ENCODE data around the gene DAGLA.
"Not testable (repeated sequence)": the region's sequence is repeated elsewhere in the genome, so short reads cannot be mapped to it uniquely, and the experiment has no call there.

DAGLA gene

DNA sequence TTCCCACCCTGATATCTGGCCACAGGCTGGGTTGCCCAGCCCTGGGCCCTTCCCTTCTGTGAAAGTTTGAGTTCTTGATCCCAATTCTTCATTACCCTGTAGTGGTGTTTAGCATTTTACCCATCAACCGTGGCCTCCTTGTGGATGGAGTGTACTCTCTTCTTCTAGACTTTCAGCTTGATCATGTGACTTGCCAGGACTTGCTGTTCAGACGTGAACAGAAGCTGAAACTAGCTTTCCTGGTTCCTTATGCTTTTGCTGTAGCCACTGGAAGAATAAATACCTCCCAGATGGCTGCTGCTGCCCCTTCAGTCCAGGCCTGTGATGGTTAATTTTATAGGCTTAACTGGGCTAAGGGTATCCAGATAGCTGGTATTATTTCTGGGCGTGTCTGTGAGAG lies 32.7 kb upstream of the DAGLA start:
- H3K27me3 ChIP-seq (ENCODE audit: control insufficient read depth in 2 of 2, insufficient read depth in 2 of 2, low read length in 2 of 2) = no peaks in the 10 kb centered on the region
- H3K4me1 ChIP-seq (ENCODE audit: control insufficient read depth in 2 of 2, insufficient read depth in 2 of 2, low read length in 2 of 2) = peaks cover 11 to 25% of the 10 kb centered on the region in 2 donors
- no peaks in the 10 kb centered on the region for H3K36me3 ChIP-seq (ENCODE audit: control insufficient read depth in 2 of 2, insufficient read depth in 2 of 2, low read length in 2 of 2)
- no peaks in the 10 kb centered on the region for H3K9me3 ChIP-seq (ENCODE audit: control insufficient read depth in 2 of 2, low read length in 2 of 2)
- no peak overlapping the region for H3K9ac ChIP-seq (ENCODE audit: low read depth in 1 of 2, low read length in 2 of 2)
- no peak overlapping the region for H3K27ac ChIP-seq (ENCODE audit: low read depth in 2 of 2, low read length in 2 of 2)
- H3K4me3 ChIP-seq (ENCODE audit: low read length in 2 of 2) = no peak overlapping the region

DNA sequence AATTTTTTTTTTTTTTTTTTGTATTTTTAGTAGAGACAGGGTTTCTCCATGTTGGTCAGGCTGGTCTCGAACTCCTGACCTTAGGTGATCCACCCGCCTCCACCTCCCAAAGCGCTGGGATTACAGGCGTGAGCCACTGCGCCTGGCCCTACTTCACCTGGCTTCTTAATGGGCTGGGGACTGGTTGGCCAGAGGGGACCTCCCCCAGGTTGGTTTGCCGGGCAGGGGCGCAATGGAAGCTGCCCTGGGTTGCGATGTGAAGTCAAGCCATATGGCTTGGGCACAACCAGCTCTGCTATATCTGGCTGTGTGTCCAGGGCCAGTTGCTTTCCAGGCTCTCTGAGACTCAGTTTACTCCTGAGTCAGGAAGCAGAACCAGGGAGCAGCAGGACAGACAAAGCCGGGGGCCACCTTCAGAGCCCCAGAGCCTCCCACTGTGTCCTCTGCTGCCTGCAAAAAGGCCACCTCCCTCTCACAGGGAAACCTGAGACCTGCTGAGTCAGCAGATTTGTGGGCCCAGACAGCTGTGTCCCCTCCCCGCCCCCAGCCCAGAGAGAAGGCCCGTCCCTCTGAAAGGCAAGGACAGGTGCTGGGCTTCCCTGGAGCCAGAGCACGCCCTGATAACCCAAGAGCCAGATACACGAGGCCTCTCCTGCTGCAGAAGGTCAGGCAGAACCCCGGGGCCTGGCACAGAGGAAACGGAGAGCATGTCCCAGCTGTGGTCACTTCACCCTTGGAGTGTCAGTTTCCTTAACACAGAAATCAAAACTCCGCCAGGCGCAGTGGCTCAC lies 29.2 kb upstream of the DAGLA start:
- Histone ChIP-seq H3K27me3 (ENCODE audit: control insufficient read depth in 2 of 2, insufficient read depth in 2 of 2, low read length in 2 of 2) (no peaks in the 10 kb centered on the region), H3K4me1 (ENCODE audit: control insufficient read depth in 2 of 2, insufficient read depth in 2 of 2, low read length in 2 of 2) (peaks cover 27 to 43% of the 10 kb centered on the region in 2 donors), H3K9me3 (ENCODE audit: control insufficient read depth in 2 of 2, low read length in 2 of 2) (no peaks in the 10 kb centered on the region), H3K27ac (ENCODE audit: low read depth in 2 of 2, low read length in 2 of 2) (peak overlapping the region; percentile 90), H3K9ac (ENCODE audit: low read depth in 1 of 2, low read length in 2 of 2) (peak overlapping the region in 1 of 2 donors; percentile 43), H3K36me3 (ENCODE audit: control insufficient read depth in 2 of 2, insufficient read depth in 2 of 2, low read length in 2 of 2) (no peaks in the 10 kb centered on the region), H3K4me3 (ENCODE audit: low read length in 2 of 2) (no peak overlapping the region)

DNA sequence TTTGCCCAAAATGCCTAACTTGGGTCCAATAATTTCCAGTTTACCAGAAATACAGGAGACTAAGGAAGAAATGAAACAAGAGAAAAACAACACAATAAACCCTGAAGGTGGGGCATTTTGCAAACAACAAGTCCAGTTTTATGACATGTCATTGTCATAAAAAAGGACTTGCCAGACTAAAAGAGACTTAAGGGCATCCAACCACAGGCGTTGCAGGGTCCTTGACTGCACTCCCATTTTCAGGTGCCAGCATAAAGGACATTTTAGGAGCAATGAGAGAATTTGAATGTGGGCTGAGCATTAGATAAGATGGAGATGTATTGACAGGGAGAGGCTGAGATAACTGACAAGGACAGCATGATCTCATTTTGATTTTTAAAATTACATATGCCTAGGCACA lies 28.1 kb upstream of the DAGLA start:
- Histone ChIP-seq H3K9me3 (ENCODE audit: control insufficient read depth in 2 of 2, low read length in 2 of 2) (no peaks in the 10 kb centered on the region), H3K36me3 (ENCODE audit: control insufficient read depth in 2 of 2, insufficient read depth in 2 of 2, low read length in 2 of 2) (no peaks in the 10 kb centered on the region), H3K4me3 (ENCODE audit: low read length in 2 of 2) (peak overlapping the region in 1 of 2 donors; percentile 35), H3K4me1 (ENCODE audit: control insufficient read depth in 2 of 2, insufficient read depth in 2 of 2, low read length in 2 of 2) (peaks cover 27 to 43% of the 10 kb centered on the region in 2 donors), H3K27ac (ENCODE audit: low read depth in 2 of 2, low read length in 2 of 2) (peak overlapping the region; percentile 90), H3K27me3 (ENCODE audit: control insufficient read depth in 2 of 2, insufficient read depth in 2 of 2, low read length in 2 of 2) (no peaks in the 10 kb centered on the region), H3K9ac (ENCODE audit: low read depth in 1 of 2, low read length in 2 of 2) (peak overlapping the region in 1 of 2 donors; percentile 57)

DNA sequence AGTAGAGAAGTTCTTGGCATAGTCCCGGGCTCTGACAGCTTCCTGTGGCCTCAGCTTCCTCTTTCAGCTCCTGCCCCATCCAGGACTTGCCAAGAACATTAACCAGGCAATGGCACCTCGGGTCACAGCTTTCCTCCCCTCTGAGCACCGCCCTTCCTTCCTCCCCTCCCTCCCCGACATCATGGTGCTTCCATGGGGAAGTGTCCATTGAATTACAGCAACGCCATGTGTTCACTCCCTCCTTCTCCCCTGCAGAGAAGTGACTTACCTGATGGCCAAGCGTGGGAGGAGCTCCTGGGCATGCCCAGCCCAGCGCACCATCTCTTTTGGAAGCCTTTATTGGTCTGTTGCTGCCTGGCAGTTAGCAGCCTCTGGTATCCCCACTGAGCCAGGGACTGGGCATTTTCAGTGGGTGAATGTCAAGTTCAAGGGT lies 25.8 kb upstream of the DAGLA start:
- Histone ChIP-seq H3K36me3 (ENCODE audit: control insufficient read depth in 2 of 2, insufficient read depth in 2 of 2, low read length in 2 of 2) (no peaks in the 10 kb centered on the region), H3K27me3 (ENCODE audit: control insufficient read depth in 2 of 2, insufficient read depth in 2 of 2, low read length in 2 of 2) (no peaks in the 10 kb centered on the region), H3K27ac (ENCODE audit: low read depth in 2 of 2, low read length in 2 of 2) (peak overlapping the region; percentile 65 to 84), H3K4me1 (ENCODE audit: control insufficient read depth in 2 of 2, insufficient read depth in 2 of 2, low read length in 2 of 2) (peaks cover 27 to 37% of the 10 kb centered on the region in 2 donors), H3K9me3 (ENCODE audit: control insufficient read depth in 2 of 2, low read length in 2 of 2) (no peaks in the 10 kb centered on the region), H3K4me3 (ENCODE audit: low read length in 2 of 2) (peak overlapping the region in 1 of 2 donors; percentile 14), H3K9ac (ENCODE audit: low read depth in 1 of 2, low read length in 2 of 2) (no peak overlapping the region)

DNA sequence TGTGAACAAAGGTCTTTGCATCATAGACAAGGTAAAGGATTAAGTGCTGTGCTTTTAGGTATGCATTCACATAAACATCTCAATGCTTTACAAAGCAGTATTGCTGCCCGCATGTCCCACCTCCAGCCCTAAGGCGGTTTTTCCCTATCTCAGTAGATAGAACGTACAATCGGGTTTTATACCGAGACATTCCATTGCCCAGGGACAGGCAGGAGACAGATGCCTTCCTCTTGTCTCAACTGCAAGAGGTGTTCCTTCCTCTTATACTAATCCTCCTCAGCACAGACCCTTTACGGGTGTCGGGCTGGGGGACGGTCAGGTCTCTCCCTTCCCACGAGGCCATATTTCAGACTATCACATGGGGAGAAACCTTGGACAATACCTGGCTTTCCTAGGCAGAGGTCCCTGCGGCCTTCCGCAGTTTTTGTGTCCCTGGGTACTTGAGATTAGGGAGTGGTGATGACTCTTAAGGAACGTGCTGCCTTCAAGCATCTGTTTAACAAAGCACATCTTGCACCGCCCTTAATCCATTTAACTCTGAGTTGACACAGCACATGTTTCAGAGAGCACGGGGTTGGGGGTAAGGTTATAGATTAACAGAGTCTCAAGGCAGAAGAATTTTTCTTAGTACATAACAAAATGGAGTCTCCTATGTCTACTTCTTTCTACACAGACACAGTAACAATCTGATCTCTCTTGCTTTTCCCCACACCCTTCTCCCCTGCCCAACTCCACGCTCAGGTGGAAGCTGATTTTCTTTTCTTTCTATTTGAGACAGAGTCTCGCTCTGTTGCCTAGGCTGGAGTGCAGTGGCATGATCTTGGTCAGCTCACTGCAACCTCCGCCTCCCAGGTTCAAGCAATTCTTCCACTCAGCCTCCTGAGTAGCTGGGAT lies 24.7 kb upstream of the DAGLA start:
- not testable (repeated sequence) for H3K27me3 ChIP-seq (ENCODE audit: control insufficient read depth in 2 of 2, insufficient read depth in 2 of 2, low read length in 2 of 2); H3K36me3 ChIP-seq (ENCODE audit: control insufficient read depth in 2 of 2, insufficient read depth in 2 of 2, low read length in 2 of 2); H3K9me3 ChIP-seq (ENCODE audit: control insufficient read depth in 2 of 2, low read length in 2 of 2); H3K9ac ChIP-seq (ENCODE audit: low read depth in 1 of 2, low read length in 2 of 2); H3K4me3 ChIP-seq (ENCODE audit: low read length in 2 of 2)
- Histone ChIP-seq H3K27ac (ENCODE audit: low read depth in 2 of 2, low read length in 2 of 2) (peak overlapping the region in 1 of 2 donors; percentile 65), H3K4me1 (ENCODE audit: control insufficient read depth in 2 of 2, insufficient read depth in 2 of 2, low read length in 2 of 2) (peaks cover 27 to 37% of the 10 kb centered on the region in 2 donors)

DNA sequence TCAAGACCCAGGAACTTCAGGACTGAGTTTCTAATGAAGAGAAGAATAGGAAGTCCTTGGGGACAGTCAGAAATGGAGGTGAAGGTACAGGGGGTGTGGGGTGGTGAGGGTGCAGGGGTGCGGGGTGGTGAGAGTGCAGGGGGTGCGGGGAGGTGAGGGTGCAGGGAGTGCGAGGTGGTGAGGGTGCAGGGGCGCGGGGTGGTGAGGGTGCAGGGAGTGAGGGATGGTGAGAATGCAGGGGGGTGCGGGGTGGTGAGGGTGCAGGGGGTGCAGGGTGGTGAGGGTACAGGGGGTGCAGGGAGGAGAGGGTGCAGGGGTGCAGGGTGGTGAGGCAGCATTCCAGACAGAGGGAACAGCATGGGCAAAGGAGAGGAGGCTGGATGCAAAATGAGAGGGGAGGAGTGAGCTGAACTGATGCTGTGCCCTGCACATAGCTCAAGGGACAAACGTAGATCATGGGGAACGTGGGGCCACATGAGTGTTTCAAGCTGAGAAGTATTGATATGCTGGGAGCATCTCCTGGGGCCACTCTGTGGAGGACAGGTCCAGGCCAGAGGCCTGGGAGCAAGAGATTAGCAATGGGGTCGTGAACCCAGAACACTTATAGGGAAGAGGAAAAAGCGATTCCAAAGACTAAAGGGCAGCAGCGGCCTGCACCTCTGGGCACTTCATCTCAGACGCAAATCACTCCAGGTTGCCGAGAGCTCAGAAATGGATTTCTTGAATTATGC lies 23.7 kb upstream of the DAGLA start:
- peaks cover 23 to 33% of the 10 kb centered on the region in 2 donors for H3K4me1 ChIP-seq (ENCODE audit: control insufficient read depth in 2 of 2, insufficient read depth in 2 of 2, low read length in 2 of 2)
- no peak overlapping the region for H3K4me3 ChIP-seq (ENCODE audit: low read length in 2 of 2)
- no peak overlapping the region for H3K9ac ChIP-seq (ENCODE audit: low read depth in 1 of 2, low read length in 2 of 2)
- H3K27me3 ChIP-seq (ENCODE audit: control insufficient read depth in 2 of 2, insufficient read depth in 2 of 2, low read length in 2 of 2) = no peaks in the 10 kb centered on the region
- H3K27ac ChIP-seq (ENCODE audit: low read depth in 2 of 2, low read length in 2 of 2) = no peak overlapping the region
- H3K36me3 ChIP-seq (ENCODE audit: control insufficient read depth in 2 of 2, insufficient read depth in 2 of 2, low read length in 2 of 2) = no peaks in the 10 kb centered on the region
- H3K9me3 ChIP-seq (ENCODE audit: control insufficient read depth in 2 of 2, low read length in 2 of 2) = no peaks in the 10 kb centered on the region

DNA sequence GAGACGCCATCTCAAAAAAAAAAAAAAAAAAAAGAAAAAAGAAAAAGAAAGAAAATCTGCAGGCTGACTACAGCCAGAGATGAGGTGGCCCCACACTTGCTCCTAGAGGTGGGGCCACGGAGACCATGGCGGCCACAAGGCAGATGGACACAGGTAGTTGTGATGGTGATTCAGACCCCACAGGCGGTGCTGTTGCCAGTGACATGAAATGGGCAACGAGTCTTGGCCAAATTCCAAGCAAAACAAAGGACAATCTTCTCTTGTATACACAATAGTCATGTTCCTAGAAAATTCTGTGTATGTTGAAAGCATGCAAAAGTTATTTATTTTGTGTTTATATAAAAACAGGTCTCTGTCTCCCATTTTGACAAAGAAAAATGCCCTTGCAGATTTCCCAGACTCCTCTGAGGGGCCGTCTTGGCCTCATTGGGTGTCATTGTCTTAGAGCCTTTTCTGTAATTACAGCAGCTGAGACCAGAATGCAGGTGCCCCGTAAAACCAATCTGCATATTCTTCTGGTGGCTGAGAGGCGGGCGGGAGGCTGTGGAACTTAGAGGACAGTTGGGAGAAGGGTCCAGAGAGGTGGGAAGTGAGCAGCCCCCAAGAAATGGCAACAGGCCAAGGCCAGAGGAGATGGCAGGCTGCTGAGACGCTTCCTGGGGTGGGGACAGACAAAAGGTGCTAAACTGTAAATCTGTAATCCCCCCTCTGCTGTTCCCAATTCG lies 22.5 kb upstream of the DAGLA start:
- H3K4me3 ChIP-seq (ENCODE audit: low read length in 2 of 2) = no peak overlapping the region
- no peaks in the 10 kb centered on the region for H3K9me3 ChIP-seq (ENCODE audit: control insufficient read depth in 2 of 2, low read length in 2 of 2)
- peaks cover 14 to 22% of the 10 kb centered on the region in 2 donors for H3K4me1 ChIP-seq (ENCODE audit: control insufficient read depth in 2 of 2, insufficient read depth in 2 of 2, low read length in 2 of 2)
- no peaks in the 10 kb centered on the region for H3K27me3 ChIP-seq (ENCODE audit: control insufficient read depth in 2 of 2, insufficient read depth in 2 of 2, low read length in 2 of 2)
- no peak overlapping the region for H3K9ac ChIP-seq (ENCODE audit: low read depth in 1 of 2, low read length in 2 of 2)
- no peak overlapping the region for H3K27ac ChIP-seq (ENCODE audit: low read depth in 2 of 2, low read length in 2 of 2)
- no peaks in the 10 kb centered on the region for H3K36me3 ChIP-seq (ENCODE audit: control insufficient read depth in 2 of 2, insufficient read depth in 2 of 2, low read length in 2 of 2)

DNA sequence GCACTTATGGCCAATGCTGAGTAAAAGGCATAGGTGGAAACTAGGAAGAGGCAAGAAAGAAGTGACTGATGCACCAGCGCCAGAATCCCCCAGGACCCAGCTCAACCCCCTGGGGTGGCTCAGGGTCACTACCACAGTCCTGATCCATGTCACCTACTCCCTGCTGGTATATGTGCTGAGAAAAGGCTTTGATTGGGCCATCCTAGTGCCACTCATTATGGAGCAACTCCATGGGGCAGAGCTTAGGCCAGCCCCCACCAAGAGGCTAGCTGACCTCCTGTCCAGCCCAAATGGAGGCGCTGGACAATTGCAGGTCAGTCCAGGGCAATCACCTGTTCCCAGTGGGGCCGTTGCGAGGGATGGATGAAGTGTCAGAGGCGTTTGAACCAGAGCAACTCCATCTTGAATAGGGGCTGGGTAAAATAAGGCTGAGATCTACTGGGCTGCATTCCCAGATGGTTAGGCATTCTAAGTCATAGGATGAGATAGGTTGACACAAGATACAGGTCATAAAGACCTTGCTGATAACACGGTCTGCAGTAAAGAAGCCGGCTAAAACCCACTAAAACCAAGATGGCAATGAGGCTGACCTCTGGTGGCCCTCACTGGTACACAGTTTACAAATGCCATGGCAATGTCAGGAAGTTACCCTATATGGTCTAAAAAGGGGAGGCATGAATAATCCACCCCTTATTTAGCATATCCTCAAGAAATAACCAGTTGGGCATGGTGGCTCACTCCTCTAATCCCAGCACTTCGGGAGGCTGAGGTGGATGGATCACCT lies 20.6 kb upstream of the DAGLA start:
- Histone ChIP-seq H3K9me3 (ENCODE audit: control insufficient read depth in 2 of 2, low read length in 2 of 2) (no peaks in the 10 kb centered on the region), H3K9ac (ENCODE audit: low read depth in 1 of 2, low read length in 2 of 2) (no peak overlapping the region), H3K27ac (ENCODE audit: low read depth in 2 of 2, low read length in 2 of 2) (no peak overlapping the region), H3K27me3 (ENCODE audit: control insufficient read depth in 2 of 2, insufficient read depth in 2 of 2, low read length in 2 of 2) (no peaks in the 10 kb centered on the region), H3K4me3 (ENCODE audit: low read length in 2 of 2) (no peak overlapping the region), H3K4me1 (ENCODE audit: control insufficient read depth in 2 of 2, insufficient read depth in 2 of 2, low read length in 2 of 2) (peaks cover 3 to 6% of the 10 kb centered on the region in 2 donors), H3K36me3 (ENCODE audit: control insufficient read depth in 2 of 2, insufficient read depth in 2 of 2, low read length in 2 of 2) (no peaks in the 10 kb centered on the region)

DNA sequence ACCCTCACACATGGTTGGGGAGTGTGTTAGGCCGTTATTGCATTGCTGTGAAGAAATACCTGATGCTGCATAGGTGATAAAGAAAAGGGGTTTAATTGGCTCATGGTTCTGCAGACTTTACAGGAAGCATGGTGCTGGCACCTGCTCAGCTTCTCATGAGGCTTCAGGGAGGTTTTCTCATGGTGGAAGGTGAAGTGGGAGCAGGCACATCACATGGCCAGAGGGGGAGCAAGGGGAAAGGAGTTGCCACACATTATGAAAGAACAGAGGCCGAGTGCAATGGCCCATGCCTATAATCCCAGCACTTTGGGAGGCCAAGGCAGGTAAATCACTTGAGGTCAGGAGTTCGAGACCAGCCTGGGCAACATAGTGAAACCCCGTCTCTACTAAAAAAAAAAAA lies 19.2 kb upstream of the DAGLA start:
- H3K27ac ChIP-seq (ENCODE audit: low read depth in 2 of 2, low read length in 2 of 2); H3K4me3 ChIP-seq (ENCODE audit: low read length in 2 of 2); H3K9me3 ChIP-seq (ENCODE audit: control insufficient read depth in 2 of 2, low read length in 2 of 2); H3K9ac ChIP-seq (ENCODE audit: low read depth in 1 of 2, low read length in 2 of 2); H3K4me1 ChIP-seq (ENCODE audit: control insufficient read depth in 2 of 2, insufficient read depth in 2 of 2, low read length in 2 of 2); H3K36me3 ChIP-seq (ENCODE audit: control insufficient read depth in 2 of 2, insufficient read depth in 2 of 2, low read length in 2 of 2); H3K27me3 ChIP-seq (ENCODE audit: control insufficient read depth in 2 of 2, insufficient read depth in 2 of 2, low read length in 2 of 2): not testable (repeated sequence)
